Tibial nerve (tissue), 4 donors: ENCODE results near the gene TMEM135.

Experiments
- EP300 ChIP-seq, 2 donors: sonication (generic); formaldehyde crosslinking; IDR thresholded peaks; one replicate each; pipeline ENCODE4 v1.6.1; 2017; ENCODE audit warnings: antibody characterized with exemption in 2 of 2, mild to moderate bottlenecking in 1 of 2
- POLR2A ChIP-seq, 2 donors: fragments of 450-650 bp; IDR thresholded peaks; one replicate each; pipeline ENCODE4 v1.6.1; 2017; ENCODE audit warnings: antibody characterized with exemption in 2 of 2, mild to moderate bottlenecking in 2 of 2, moderate library complexity in 2 of 2
- TF ChIP-seq, protein P1 (sequence below), 5 experiments: fragments of 200-600 bp in 3 of 5; fragments of 450-650 bp in 2 of 5; sonication (generic) in 3 of 5; IDR thresholded peaks; one replicate each; pipeline ENCODE4 v1.5.1; 2016 to 2019; ENCODE audit warnings: antibody characterized with exemption in 5 of 5, mild to moderate bottlenecking in 3 of 5, moderate library complexity in 2 of 5

DNA sequence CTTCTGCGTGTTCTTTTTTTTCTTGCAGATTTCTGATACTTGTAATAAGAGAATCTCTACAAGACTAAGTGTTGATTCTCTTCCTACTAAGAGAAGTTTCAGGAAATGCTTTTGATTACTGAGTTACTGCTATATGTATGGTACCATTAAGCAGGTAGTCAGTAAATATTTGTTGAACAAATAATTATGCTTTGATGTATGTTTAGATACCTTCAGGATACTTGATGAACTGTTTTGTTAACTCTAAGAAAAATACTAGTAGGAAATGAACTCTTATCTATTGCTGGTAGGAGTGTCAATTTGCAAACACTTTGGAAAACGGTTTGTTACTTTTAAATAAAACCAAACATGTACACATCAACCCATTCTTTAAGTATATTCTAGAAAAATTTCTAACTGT lies 90.6 kb downstream of the TMEM135 start:
- TF ChIP-seq, protein P1, sequence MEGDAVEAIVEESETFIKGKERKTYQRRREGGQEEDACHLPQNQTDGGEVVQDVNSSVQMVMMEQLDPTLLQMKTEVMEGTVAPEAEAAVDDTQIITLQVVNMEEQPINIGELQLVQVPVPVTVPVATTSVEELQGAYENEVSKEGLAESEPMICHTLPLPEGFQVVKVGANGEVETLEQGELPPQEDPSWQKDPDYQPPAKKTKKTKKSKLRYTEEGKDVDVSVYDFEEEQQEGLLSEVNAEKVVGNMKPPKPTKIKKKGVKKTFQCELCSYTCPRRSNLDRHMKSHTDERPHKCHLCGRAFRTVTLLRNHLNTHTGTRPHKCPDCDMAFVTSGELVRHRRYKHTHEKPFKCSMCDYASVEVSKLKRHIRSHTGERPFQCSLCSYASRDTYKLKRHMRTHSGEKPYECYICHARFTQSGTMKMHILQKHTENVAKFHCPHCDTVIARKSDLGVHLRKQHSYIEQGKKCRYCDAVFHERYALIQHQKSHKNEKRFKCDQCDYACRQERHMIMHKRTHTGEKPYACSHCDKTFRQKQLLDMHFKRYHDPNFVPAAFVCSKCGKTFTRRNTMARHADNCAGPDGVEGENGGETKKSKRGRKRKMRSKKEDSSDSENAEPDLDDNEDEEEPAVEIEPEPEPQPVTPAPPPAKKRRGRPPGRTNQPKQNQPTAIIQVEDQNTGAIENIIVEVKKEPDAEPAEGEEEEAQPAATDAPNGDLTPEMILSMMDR (IDR thresholded peaks at IDR 0.05) = no peak
- TF ChIP-seq POLR2A (IDR thresholded peaks at IDR 0.05) (no peak), EP300 (IDR thresholded peaks at IDR 0.05) (no peak)
